ENCODE measurements around the gene SAMD11.
A peak's percentile ranks its signal among the peaks of the same experiment; 100 is the strongest.

The SAMD11 gene

GRCh38 chr1:899636-900317, 23.9 kb upstream of the SAMD11 start:
- H3K9me3 Mint-ChIP-seq (ENCODE audit: low read depth) = no peaks in the 10 kb centered on the region
- H3K4me1 Mint-ChIP-seq (ENCODE audit: low read depth) = peaks cover 7% of the 10 kb centered on the region
- peaks cover 27% of the 10 kb centered on the region for H3K27me3 Mint-ChIP-seq
- H3K4me3 Mint-ChIP-seq = no peak overlapping the region
- H3K36me3 Mint-ChIP-seq = peaks cover 2% of the 10 kb centered on the region
- H3K27ac Mint-ChIP-seq = no peak overlapping the region

DNA sequence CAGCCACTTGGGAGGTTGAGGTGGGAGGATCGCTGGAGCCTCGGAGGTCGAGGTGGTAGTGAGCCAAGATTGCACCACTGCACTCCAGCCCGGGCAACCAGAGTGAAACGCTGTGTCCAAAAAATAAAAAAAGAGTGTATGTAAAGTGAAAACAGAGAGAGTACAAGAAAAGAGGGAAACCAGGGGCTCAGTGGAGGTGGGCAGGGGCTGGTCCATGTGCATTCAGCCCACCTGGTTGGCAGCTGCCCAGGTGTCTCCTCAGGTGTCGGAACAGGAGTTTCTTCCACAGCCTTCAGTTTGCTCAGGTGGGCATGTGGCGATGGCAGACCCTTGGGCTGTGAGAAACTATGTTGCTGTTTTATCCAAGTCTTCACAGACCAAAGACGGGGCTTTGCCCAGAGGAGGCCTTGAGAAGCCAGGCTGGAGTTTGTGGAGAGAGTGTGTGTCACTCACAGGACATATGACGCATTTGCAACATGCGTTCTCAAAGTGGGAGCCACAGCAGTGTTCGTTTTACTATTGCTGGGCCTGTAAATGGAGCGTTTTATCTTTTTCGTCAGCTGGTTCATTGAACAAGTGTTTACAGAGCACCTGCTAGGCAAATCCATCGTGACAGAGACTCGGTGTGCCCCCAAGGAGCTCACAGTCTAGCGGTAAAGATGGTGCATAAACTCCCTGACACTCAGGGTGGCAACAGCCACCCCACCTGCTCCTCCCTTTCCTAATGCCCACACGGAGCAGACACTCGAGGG, 22.4 kb upstream of the SAMD11 start:
- Mint-ChIP-seq H3K9me3 (ENCODE audit: low read depth) (no peaks in the 10 kb centered on the region), H3K27me3 (peaks cover 29% of the 10 kb centered on the region), H3K4me1 (ENCODE audit: low read depth) (peaks cover 11% of the 10 kb centered on the region), H3K27ac (no peak overlapping the region), H3K36me3 (peaks cover 2% of the 10 kb centered on the region), H3K4me3 (no peak overlapping the region)

GRCh38 chr1:902802-903201, 20.9 kb upstream of the SAMD11 start:
- Mint-ChIP-seq H3K27ac (no peak overlapping the region), H3K4me3 (no peak overlapping the region), H3K9me3 (ENCODE audit: low read depth) (no peaks in the 10 kb centered on the region), H3K4me1 (ENCODE audit: low read depth) (peaks cover 11% of the 10 kb centered on the region), H3K36me3 (peaks cover 2% of the 10 kb centered on the region), H3K27me3 (peaks cover 19% of the 10 kb centered on the region)

GRCh38 chr1:903305-903704, 20.4 kb upstream of the SAMD11 start:
- H3K27me3 Mint-ChIP-seq = peaks cover 16% of the 10 kb centered on the region
- no peak overlapping the region for H3K27ac Mint-ChIP-seq
- H3K9me3 Mint-ChIP-seq (ENCODE audit: low read depth) = no peaks in the 10 kb centered on the region

GRCh38 chr1:903721-904271, 19.9 kb upstream of the SAMD11 start:
- H3K36me3 Mint-ChIP-seq = no peaks in the 10 kb centered on the region
- no peaks in the 10 kb centered on the region for H3K9me3 Mint-ChIP-seq (ENCODE audit: low read depth)
- H3K4me3 Mint-ChIP-seq = peak overlapping the region; percentile 10
- peaks cover 11% of the 10 kb centered on the region for H3K27me3 Mint-ChIP-seq
- H3K4me1 Mint-ChIP-seq (ENCODE audit: low read depth) = peaks cover 4% of the 10 kb centered on the region
- H3K27ac Mint-ChIP-seq = no peak overlapping the region

More at GRCh38 chr1:903305-903704, 20.4 kb upstream of the SAMD11 start:
- H3K4me3 Mint-ChIP-seq = peak overlapping the region; percentile 32
- H3K36me3 Mint-ChIP-seq = peaks cover 2% of the 10 kb centered on the region
- H3K4me1 Mint-ChIP-seq (ENCODE audit: low read depth) = peaks cover 8% of the 10 kb centered on the region

DNA sequence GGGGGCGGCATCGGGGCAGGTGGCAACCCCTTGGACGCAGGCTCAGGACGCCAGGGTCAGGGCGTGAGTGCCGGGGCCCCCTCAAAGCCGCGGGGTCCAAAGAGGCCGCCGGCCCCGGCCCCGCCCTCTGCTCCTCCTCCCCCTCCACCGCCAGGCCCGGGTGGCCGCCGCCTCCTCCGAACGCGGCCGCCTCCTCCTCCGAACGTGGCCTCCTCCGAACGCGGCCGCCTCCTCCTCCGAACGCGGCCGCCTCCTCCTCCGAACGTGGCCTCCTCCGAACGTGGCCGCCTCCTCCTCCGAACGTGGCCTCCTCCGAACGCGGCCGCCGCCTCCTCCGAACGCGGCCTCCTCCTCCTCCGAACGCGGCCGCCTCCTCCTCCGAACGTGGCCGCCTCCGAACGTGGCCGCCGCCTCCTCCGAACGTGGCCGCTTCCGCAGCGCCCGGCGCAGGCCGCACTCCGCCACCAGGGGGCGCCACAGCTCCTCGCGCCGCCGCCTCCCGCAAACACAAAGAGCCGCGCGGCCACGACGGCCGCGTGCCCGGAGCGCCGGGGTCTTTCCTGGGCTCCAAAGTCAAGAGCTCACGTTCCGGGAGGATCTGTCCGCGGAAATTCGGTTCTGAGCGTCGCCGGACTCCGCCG, 19.3 kb upstream of the SAMD11 start:
- Mint-ChIP-seq H3K36me3 (no peaks in the 10 kb centered on the region), H3K4me3 (peak overlapping the region; percentile 59), H3K27me3 (peaks cover 9% of the 10 kb centered on the region), H3K9me3 (ENCODE audit: low read depth) (no peaks in the 10 kb centered on the region), H3K4me1 (ENCODE audit: low read depth) (peaks cover 4% of the 10 kb centered on the region), H3K27ac (no peak overlapping the region)

- peaks cover 4% of the 10 kb centered on the region for H3K4me1 Mint-ChIP-seq (ENCODE audit: low read depth)
- peaks cover 9% of the 10 kb centered on the region for H3K27me3 Mint-ChIP-seq
- H3K4me3 Mint-ChIP-seq = peak overlapping the region; percentile 76
- H3K36me3 Mint-ChIP-seq = no peaks in the 10 kb centered on the region
- no peak overlapping the region for H3K27ac Mint-ChIP-seq
- no peaks in the 10 kb centered on the region for H3K9me3 Mint-ChIP-seq (ENCODE audit: low read depth)
Measured at GRCh38 chr1:905071-905749, 18.5 kb upstream of the SAMD11 start.

DNA sequence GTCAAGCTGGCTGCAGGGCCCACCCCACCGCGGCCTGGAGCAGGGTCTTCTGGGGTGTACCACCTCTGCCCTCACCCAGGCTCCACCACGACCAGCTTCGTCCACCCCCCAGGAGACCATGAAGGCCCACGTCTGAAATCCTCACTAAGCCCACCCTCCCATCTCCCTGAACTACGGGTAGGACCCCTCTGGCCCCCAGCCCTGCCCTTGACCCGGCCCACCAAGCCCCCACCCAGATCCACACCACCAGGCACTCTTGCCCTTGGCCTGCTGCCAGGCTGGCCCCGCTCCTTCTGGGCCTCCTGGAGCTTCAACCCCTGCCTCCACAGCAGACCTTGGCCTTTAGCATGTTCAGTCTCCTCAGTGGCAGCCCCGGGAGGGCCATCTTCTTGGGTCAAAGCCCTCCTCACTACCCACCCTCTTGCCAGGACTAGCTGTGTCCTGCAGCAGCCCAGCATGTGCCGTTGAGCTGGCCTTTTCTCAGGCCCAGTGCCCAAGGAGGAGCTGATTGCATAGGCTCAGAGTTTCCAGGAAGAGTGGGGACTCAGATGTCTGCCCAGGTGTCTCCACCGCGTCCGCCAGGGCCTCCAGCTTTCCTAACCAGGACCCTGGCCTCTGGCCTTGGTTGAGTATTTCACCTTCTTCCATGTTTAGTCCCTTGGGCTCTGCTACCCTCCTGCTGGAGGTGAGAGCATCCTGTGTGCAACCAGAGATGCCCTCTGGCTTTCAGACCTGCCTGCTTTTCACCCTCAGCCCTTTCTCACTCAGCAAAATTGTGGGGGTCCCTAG, 17.7 kb upstream of the SAMD11 start:
- Mint-ChIP-seq H3K9me3 (ENCODE audit: low read depth) (no peaks in the 10 kb centered on the region), H3K4me1 (ENCODE audit: low read depth) (peaks cover 4% of the 10 kb centered on the region), H3K36me3 (no peaks in the 10 kb centered on the region), H3K27ac (no peak overlapping the region), H3K27me3 (peaks cover 9% of the 10 kb centered on the region), H3K4me3 (peak overlapping the region; percentile 38)

DNA sequence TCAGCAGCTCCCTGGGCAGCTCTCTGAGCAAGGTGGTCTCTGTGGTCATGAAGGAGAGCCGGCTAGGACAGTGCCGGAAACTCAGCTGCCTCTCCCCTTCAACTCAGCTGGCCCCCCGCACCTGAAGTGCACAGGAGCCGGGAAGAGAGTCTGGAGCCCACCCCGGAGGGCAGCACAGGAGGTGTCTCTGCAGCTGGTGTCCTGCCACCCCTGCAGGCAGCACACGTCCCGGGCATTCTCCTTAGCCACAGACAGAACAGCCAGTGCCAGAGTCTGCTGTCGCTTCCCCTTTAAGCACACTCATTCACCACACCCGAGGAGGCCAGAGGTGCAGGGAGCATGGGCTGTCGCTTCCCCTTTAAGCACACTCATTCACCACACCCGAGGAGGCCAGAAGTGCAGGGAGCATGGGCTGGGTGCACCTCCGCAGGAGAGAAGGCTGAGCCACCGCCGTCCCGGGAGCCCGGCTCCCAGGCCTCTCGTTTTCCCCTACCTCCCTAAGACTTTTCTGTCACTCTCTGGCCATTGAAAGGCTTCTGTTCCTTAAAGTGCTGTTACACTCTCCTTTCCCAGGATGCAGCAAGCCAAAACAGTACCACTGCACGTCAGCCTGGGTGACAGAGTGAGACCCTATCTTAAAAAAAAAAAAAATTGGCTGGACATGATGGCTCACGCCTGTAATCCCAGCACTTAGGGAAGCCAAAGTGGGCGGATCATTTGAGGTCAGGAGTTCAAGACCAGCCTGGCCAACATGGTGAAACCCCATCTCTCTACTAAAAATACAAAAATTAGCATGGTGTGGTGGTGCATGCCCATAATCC, 16.9 kb upstream of the SAMD11 start:
- Mint-ChIP-seq H3K27me3 (peaks cover 16% of the 10 kb centered on the region), H3K27ac (no peak overlapping the region), H3K4me3 (peak overlapping the region; percentile 38), H3K9me3 (ENCODE audit: low read depth) (no peaks in the 10 kb centered on the region), H3K4me1 (ENCODE audit: low read depth) (peaks cover 4% of the 10 kb centered on the region), H3K36me3 (no peaks in the 10 kb centered on the region)

DNA sequence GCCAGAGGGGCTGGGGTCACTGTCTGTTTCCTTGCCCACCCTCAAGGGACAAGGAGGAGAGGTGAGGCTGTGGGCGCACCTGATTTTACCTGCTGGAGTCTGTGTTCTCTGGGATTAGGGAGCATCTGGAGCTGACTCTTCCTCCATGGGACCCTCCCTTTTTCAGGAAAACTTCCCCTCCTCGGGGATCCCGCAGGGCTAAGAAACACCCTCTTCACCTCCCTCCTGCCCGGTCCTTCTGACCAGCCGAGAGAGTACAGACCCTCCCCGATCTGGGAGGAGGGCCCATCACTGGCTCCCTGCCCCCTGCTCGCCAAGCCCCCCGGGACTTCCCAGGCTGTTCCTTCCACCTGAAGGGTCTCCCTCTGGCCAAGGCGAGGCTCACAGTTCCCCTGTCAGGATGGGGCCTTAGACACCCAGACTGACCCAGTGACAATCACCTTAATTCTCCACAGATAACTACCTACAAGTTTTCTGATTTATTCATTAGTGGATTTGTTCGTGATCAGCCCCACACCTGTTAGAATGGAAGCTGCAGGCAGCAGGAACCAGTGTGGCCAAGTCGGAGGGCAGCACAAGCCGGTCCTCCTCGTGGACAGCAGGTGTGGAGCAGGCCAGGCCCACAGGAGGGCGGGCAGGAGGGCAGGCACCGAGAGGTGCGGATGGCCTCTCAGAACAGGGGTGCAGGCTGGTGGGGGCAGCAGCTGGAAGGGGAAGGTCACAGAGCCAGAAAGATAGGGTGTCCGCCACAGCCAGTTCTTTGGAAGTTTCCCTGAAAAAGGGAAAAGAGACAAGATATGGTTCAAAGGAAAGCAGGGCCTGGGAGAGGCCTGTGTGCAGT, 15.9 kb upstream of the SAMD11 start:
- Mint-ChIP-seq H3K4me3 (no peak overlapping the region), H3K36me3 (no peaks in the 10 kb centered on the region), H3K4me1 (ENCODE audit: low read depth) (peaks cover 4% of the 10 kb centered on the region), H3K27ac (no peak overlapping the region), H3K27me3 (peaks cover 21% of the 10 kb centered on the region), H3K9me3 (ENCODE audit: low read depth) (no peaks in the 10 kb centered on the region)

DNA sequence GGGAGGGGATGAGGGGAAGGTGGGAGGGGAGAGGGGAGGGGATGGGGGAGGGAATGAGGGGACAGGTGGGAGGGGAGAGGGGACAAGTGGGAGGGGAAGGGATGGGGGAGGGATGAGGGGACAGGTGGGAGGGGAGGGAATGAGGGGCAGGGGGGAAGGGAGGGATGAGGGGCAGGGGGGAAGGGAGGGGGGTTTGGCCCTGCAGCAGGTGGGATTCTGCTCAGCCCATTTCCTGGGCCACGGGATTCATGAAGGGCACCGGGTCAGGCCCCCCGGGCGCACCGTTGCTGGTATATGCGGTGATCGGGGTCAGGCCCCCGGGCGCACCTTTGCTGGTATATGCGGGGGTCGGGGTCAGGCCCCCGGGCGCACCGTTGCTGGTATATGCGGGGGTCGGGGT, 15.1 kb upstream of the SAMD11 start:
- no peak overlapping the region for H3K27ac Mint-ChIP-seq
- H3K4me3 Mint-ChIP-seq = no peak overlapping the region
- H3K9me3 Mint-ChIP-seq (ENCODE audit: low read depth) = no peaks in the 10 kb centered on the region
- H3K4me1 Mint-ChIP-seq (ENCODE audit: low read depth) = peaks cover 4% of the 10 kb centered on the region
- H3K36me3 Mint-ChIP-seq = no peaks in the 10 kb centered on the region
- H3K27me3 Mint-ChIP-seq = peaks cover 22% of the 10 kb centered on the region

DNA sequence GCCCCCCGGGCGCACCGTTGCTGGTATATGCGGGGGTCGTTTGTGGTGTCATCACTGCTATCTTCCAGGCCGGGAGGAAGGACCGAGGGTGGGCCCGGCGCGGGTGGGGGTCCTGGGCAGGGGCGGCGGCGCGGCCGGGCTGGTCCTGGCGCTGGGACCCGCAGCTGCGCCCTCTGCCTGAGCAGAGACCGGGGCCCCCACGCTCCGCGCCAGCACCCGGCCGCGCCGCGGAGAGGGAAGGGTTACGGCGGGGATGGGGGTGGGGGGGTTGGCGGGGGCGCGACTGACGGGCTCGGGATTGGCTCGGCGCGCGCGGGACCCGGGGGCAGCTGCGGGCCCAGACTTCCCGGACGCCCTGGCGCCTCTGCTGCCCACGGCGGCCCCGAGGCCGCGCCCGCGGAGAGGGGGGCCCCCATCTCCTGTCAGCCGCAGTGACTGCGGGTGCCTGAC, 13.8 kb upstream of the SAMD11 start:
- no peaks in the 10 kb centered on the region for H3K9me3 Mint-ChIP-seq (ENCODE audit: low read depth)
- H3K4me3 Mint-ChIP-seq = no peak overlapping the region
- no peak overlapping the region for H3K27ac Mint-ChIP-seq
- peaks cover 4% of the 10 kb centered on the region for H3K4me1 Mint-ChIP-seq (ENCODE audit: low read depth)
- H3K36me3 Mint-ChIP-seq = no peaks in the 10 kb centered on the region
- peaks cover 22% of the 10 kb centered on the region for H3K27me3 Mint-ChIP-seq
